Bronchial epithelial cell (primary cell): ENCODE results near the gene CACNG1. TPM values are rescaled to one million over a fixed set of nuclear protein-coding genes. Genes with fewer than 3 reads are reported as not detected.
"Not testable (repeated sequence)": the region's sequence is repeated elsewhere in the genome, so short reads cannot be mapped to it uniquely, and the experiment has no call there.

Experiments used
- DNase-seq: peaks from one replicate; pipeline ENCODE4 v3.0.0-alpha.2; 2010; ENCODE audit warnings: low read depth
- FAIRE-seq: peaks from 2 replicates; lab custom pipeline; 2011; peaks lifted over from hg19 to GRCh38; lab: Jason Lieb, UNC
- H3K27me3 ChIP-seq: 2 replicates; pipeline ENCODE4 v1.5.1; 2011; ENCODE audit warnings: low read length; ENCODE audit not compliant: control insufficient read depth, insufficient read depth
- H3K36me3 ChIP-seq: 2 replicates; pipeline ENCODE4 v1.5.1; 2011; ENCODE audit warnings: low read length; ENCODE audit not compliant: control insufficient read depth, insufficient read depth
- H3K4me3 ChIP-seq: 2 replicates; pipeline ENCODE4 v1.5.1; 2011; ENCODE audit warnings: mild to moderate bottlenecking, low read depth, low read length, control low read depth
- total RNA-seq: library from RNA; depleted of rRNA; stranded (reverse); fragments of >200 nt; gene quantifications from 2 replicates; pipeline ENCODE4 v1.2.1, GENCODE V29; 2014
- TF ChIP-seq, protein P1 (sequence below): IDR thresholded peaks from 2 replicates; pipeline ENCODE4 v1.5.1; 2011; ENCODE audit warnings: mild to moderate bottlenecking, moderate library complexity, low read length, control low read depth, inconsistent platforms; ENCODE audit not compliant: insufficient read depth, severe bottlenecking

The CACNG1 gene
- total RNA-seq, 1 donor from 2014 or later, result not detected

DNA sequence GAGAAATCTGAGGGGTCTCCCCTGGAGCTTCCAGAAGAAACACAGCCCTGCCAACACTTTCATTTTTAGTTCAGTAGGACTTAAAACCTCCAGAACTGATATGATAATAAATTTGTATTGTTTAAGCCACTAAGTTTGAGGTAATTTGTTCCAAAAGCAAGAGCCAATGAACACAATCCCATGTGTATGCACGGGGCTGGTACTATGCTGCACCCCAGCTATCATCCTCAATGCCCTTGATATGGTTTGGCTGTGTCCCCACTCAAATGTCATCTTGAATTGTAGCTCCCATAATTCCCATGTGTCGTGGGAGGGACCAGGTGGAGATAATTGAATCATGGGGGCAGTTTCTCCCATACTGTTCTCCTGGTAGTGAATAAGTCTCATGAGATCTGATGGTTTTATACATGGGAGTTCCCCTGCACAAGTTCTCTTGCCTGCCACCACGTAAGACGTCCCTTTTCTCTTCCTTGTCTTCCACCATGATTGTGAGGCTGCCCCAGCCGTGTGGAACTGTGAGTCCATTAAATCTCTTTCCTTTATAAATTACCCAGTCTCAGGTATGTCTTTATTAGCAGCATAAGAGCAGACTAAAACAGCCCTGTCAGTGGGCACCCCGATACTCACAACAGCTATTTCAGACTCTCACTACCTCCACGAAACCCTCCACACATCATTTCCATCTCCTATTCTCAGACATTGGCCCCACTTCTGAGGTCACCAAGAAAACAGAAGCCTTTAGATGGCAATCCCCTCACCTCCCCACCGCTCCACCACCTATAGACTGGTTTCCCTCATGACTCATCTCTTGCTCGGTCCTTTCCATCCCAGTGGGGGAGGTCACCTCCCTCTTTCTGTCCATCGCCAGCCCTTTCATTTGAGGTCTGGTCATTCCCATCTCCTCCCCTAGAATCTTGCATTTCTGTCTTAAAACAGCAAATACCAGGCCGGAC is 8.9 kb upstream of the CACNG1 start:
- FAIRE-seq, result no peak
- DNase-seq, result no peak
- no peaks in the 10 kb centered on the region for H3K27me3 ChIP-seq
- TF ChIP-seq, protein P1, sequence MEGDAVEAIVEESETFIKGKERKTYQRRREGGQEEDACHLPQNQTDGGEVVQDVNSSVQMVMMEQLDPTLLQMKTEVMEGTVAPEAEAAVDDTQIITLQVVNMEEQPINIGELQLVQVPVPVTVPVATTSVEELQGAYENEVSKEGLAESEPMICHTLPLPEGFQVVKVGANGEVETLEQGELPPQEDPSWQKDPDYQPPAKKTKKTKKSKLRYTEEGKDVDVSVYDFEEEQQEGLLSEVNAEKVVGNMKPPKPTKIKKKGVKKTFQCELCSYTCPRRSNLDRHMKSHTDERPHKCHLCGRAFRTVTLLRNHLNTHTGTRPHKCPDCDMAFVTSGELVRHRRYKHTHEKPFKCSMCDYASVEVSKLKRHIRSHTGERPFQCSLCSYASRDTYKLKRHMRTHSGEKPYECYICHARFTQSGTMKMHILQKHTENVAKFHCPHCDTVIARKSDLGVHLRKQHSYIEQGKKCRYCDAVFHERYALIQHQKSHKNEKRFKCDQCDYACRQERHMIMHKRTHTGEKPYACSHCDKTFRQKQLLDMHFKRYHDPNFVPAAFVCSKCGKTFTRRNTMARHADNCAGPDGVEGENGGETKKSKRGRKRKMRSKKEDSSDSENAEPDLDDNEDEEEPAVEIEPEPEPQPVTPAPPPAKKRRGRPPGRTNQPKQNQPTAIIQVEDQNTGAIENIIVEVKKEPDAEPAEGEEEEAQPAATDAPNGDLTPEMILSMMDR, result no peak
- no peak overlapping the region for H3K4me3 ChIP-seq
- H3K36me3 ChIP-seq, result no peaks in the 10 kb centered on the region

DNA sequence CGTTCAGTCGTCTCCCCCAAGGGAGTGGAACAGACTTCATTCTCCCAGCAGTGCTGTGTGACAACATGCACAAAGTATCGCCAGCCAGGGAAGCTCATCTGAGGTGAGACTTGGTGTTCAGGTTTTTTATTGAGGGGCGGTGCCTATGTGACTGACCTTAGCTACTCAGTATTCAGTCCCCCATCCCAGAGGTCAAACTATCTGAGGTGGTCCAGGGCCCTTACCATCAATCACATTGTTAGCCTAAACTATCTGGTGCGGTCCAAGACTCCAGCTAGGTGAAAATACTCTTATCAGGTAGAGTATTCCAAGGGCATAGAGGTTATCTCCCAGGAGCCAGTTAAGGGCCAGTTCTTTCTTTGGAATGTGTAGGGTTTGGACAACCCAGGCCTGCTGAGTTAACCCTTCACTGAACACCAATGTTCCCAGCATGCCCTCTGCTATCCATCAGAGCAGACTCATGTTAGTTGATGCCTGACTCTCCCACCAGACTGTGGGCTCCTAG is 5.4 kb upstream of the CACNG1 start:
- no peaks in the 10 kb centered on the region for H3K27me3 ChIP-seq
- TF ChIP-seq, protein P1, result no peak
- DNase-seq (no peak), FAIRE-seq (peak; percentile 70)
- H3K36me3 ChIP-seq, result no peaks in the 10 kb centered on the region
- no peak overlapping the region for H3K4me3 ChIP-seq

DNA sequence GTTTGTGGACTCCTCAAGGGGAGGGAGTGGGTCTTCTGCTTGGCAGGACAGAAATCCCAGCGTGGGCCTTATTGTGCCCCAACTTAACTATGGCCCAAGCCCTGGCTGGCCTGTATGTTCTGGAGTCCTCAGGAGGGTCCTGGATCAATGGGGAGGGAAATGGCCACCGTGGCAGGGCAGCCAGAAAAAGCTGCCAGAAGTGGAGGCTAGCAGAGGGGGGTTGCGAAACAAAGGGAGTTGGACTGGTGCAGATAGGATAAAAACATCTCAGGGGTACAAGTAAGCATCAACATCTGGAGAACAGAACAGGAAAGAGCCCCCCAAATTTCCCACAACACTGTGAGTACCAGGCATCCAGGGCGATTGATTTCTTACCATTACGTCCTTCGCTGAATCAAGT is 3.7 kb upstream of the CACNG1 start:
- Histone ChIP-seq H3K27me3 (no peaks in the 10 kb centered on the region), H3K36me3 (no peaks in the 10 kb centered on the region), H3K4me3 (no peak overlapping the region)
- FAIRE-seq (no peak), DNase-seq (no peak)
- TF ChIP-seq, protein P1, result no peak

DNA sequence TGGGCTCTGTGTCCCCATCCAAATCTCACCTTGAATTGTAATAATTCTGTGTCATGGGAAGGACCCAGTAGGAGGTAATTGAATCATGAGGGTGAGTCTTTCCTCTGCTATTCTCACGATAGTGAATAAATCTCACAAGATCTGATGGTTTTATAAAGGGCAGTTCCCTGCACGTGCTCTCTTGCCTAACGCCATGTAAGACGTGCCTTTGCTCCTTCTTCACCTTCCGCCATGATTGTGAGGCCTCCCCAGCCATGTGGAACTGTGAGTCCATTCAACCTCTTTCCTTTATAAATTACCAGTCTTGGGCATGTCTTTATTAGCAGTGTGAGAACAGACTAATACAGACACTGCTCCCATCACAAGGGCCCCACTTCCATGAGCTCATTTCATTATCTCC is 3.2 kb upstream of the CACNG1 start:
- not testable (repeated sequence) for FAIRE-seq, H3K27me3 ChIP-seq, H3K4me3 ChIP-seq, H3K36me3 ChIP-seq, DNase-seq

DNA sequence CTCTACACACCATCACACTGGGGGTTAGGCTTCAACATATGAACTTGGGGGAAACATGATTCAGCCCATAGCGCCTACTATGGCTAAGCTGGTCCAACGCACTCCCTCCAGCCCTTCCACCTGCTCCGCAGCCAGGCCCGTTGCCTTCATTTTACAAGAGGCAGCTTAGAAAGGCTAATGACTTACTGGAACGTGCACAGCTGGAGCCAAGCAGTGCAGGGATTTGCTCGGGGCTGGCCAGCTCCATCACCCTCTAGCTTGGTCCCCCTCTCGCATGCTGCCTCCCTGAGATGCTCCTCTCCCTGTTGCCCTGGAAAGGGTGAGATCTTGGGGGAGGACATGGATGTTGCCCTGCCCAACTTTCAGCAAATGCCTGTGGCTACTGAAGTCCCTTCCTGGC is 2.8 kb upstream of the CACNG1 start:
- Histone ChIP-seq H3K27me3 (no peaks in the 10 kb centered on the region), H3K4me3 (no peak overlapping the region), H3K36me3 (no peaks in the 10 kb centered on the region)
- DNase-seq (no peak), FAIRE-seq (no peak)
- TF ChIP-seq, protein P1, result no peak
